HG02623 (cell line): ENCODE measurements around the gene HTRA3.

Experiments used
- ATAC-seq: cut with Tn5 transposase; IDR thresholded peaks from one replicate; pipeline ENCODE4 v1.9.1; 2021; ENCODE audit warnings: moderate library complexity; ENCODE audit not compliant: unreplicated experiment

HTRA3 gene

GRCh38 chr4:8245884-8246833, 23.4 kb upstream of the HTRA3 start:
- ATAC-seq = no peak

DNA sequence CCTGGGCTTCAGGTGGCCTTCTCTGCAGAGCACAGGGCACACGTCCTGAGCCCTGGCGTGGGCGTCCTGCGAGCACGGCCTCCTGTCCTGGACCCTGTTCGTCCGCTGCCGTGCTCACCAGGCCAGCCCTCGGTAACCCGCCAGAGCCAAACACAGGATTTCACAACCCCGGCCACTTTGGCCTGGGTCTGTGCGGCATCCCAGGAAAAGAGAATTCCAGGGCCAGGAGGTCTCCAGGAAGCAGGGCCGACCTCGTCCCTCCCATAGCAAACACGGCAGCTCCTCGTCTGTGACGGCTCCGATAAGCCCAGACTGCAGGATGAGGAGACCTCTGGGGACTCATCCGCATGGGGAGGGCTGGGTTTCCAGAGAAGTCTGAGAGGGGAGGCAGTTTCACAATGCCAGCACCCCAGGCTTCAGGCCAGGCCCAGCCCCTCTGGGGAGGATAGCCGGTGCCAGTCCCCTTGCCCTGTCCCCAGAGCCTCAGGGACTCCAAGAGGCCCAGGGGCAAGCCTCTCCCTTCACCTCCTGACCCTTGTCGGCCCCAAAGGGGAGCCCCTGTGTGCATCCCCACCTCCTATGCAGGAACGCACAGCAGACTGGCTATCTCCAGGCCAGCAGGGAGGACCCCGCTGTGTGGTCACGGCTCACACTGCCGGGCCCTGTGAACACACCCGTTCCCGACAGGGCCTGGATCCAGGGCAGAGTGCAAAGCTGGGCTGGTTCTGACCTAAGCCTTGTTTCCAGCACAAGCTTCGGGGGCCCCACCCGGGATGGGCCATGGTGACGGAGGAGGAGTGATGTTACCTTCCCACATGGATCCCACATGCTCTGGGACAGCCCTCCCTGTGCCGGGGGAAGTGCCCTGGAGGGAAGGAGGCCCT, 22.3 kb upstream of the HTRA3 start:
- ATAC-seq = no peak

DNA sequence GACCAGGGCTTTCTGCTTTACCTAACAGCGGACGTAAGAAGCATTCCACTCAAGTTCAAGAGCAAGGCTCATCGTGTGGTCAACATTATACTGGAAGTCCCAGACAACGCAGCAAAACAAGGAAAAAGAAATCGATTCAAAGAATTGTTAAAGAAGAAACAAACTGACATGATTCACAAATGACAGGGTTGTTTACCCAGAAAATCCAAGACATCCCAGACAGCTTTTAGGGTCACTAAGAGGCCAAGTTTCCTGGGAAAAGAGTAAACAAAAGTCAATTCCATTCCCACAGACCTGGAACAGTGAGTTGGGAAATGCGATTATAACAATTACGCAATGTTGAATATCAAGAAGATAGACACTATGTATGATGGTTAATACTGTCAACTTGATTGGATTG, 21.5 kb upstream of the HTRA3 start:
- no peak for ATAC-seq

- no peak for ATAC-seq
Measured at GRCh38 chr4:8250227-8250626, 19.3 kb upstream of the HTRA3 start.

- ATAC-seq = no peak
Measured at GRCh38 chr4:8250637-8251036, 18.9 kb upstream of the HTRA3 start.

DNA sequence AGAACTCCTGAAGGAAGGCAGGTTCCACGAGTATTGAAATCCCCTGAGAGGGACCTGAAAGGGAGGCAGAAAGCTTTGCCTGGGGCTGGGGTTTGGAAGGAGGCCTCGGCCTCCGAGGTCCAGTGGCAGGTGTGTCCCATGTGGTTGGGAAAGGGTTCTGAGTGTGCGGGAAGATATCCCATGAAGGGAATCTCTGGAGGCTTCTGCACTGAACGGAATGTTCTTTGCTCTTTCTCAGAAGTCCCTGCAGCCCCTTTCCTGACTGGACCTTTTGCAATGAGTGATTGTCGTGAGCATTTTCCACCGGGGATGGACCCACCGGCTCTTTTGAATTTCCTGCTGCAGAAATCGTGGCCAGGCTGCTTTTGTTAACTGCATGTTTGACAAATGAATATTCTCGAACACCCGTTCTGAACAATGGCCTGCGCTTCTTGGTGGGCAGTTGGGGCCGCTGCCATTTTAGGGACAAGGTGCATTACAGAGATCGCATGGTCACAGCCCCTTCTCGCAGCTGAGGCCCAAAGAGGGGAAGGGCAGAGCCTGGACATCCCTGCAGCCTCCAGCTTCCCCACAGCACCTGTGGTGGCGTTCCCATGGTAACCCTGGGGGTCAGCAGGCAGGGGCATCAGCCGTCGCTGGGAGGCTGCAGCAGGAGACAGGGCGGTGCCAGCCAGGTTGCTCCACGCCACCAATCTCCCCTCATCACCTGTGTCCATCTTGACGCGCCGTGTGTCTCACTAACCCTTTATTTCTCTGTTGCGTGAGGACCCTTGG, 18.3 kb upstream of the HTRA3 start:
- ATAC-seq = no peak

DNA sequence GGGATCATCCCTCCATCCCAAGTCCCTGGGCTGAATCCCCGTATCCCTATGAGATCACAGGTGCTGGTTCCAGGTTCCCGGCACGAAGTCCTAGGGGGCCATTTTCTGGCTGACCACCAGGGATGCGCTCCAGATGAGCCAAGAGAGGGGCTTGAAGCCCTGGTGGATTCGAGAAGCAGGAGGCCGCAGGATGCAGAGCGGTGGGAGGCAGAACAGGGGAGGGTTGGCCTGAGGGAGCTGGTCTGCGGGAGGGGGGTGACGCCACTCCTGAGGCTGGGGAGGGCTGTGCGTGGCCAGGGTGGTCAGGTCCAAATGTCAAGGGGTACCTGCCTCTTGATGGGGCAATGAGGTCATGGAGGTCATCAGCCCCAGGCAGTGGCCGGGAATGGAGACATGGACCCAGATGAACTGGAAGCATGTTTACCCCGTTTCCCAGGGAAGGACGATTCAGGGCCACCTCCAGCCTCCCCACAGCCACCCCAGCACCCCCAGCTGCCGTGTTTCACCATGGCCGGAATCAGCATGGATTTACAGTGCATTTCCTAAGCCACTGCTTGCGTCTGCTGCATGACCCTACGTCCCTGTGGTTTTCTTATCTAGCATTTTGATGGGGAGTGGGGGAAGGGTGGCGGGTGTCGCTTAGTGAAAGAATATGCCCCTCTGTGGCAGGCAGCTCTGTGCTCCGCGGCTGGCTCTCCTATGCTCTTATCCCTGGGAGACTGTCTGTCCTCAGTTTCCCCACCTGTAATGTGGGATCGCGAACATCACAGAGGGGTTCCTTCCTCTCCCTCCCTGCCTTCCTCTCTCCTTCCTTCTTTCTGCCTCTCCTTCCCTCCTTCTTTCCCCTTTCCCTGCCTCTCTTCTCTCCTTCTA, 17.0 kb upstream of the HTRA3 start:
- ATAC-seq = no peak

DNA sequence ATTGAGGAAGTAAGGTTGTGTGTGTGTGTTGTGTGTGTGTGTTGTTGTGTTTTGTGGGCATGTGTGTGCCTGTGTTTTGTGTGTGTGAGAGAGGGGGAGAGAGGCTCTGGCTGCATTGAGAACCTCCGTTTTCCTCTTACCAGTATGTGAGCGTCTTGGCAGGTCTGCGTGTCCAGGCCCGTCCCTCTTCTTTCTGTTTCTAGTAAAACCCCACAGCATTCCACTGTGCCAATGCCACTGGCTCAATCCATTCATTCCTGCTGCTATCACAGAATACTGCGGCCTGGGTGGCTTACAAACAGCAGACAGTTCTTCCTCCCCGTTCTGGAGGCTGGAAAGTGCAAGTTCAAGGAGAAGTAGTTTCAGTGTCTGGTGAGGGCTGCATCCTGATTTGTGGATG, 15.5 kb upstream of the HTRA3 start:
- ATAC-seq = no peak

DNA sequence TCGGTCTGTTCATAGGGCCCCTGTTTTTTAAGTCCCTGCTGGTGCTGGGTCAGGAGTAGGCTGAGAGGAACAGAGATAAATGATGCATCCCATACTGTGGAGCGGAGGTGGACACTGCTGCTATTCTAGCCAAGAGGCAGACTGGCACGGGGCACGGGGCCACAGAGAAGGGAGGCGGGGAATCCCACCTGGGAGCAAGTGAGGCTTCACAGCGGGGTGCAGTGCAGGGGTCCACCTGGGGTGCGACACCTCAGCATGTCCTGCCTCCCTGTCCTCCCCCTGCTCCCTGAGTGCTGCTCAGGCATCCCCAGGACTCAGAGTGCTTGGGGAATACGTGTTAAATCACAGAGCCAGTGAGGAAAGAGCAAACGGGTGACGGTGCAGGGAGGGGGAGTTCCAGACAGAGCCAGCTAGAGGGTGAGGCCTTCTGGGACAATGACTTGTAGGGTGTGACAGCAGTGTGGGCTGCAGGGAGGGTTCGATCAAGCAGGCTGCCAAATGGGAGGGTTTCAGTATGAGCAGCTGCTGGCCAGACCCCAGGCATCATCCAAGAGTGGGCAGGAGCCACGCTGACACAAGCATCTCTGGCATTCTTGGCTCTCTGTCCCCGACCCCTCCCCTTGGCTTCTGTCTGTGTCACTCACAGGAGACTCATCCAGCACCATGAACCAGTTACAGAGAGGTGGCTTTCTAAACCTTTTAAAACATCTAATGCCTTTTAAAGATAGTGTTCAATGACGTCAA, 13.7 kb upstream of the HTRA3 start:
- no peak for ATAC-seq

DNA sequence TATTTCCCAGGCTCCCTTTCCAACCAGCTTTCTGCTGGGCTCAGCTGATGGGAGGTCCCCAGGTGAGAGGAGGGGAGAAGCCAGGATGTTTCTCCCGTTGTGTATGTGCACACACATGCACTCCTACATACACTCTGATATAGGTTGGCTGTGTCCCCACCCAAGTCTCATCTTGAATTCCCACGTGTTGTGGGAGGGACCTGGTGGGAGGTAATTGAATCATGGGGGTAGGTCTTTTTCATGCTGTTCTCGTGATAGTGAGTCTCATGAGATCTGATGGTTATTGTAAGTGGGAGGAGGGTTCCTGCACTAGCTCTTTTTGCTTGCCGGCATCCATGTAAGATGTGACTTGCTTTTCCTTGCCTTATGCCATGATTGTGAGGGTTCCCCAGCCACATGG, 11.7 kb upstream of the HTRA3 start:
- ATAC-seq = no peak

DNA sequence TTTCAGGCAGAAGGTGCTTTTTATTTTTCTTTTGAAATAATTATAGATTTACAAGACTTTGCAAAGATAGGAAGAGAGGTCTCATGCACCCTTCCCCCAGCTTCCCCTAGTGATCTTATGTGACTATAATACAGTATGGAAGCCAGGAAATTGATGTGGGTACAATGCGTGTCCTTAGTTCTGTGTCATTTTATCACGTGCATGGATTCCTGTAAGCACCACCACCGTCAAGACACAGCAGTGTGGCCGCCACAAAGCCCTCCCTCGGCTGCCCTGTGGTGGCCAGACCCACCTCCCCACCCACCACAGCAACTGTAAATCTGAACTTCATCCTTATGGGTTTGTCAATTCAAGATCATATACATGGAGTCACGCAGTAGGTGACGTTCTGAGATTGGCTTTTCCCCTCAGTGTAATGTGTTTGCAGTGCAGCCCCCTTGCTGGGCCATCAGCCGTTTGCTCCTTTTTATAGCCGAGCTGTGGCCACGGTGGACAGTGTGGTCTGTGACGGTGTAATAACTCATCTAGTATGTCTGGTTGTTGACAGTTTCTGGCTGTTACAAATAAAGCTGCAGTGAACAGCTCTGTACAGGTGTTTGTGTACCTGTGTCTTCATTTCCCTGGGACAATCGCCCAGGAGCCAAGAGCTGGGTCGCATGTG, 10.9 kb upstream of the HTRA3 start:
- no peak for ATAC-seq

DNA sequence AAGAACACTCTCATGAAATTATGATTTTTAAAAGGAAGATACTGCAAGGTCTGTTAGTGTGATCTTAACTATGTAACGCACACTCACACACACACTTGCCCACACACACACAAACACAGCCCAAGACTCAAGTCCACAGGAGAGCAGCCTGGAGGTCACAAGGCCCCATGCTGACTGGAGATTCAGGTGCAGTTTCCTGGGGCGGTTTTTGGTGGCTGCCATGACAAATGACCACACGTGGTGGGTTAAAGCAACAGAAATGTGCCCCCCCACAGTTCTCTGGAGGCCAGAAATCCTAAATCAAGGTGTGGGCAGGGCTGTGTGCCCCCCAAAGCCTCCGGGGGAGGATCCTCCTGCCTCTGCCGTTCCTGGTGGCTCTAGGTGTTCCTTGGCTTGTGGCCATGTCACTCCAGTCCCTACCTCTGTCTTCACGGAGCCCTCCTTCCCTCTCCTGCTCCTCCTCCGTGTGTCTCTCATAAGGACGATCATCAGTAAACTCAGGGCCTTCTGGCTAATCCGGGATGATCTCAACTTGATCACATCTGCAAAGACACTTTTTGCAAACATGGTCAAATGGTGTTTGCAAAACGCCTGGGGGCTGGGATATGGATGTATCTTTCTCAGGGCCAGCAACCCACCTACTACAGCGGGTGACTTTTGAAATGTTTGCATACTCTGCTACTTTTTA, 9.7 kb upstream of the HTRA3 start:
- ATAC-seq = no peak

DNA sequence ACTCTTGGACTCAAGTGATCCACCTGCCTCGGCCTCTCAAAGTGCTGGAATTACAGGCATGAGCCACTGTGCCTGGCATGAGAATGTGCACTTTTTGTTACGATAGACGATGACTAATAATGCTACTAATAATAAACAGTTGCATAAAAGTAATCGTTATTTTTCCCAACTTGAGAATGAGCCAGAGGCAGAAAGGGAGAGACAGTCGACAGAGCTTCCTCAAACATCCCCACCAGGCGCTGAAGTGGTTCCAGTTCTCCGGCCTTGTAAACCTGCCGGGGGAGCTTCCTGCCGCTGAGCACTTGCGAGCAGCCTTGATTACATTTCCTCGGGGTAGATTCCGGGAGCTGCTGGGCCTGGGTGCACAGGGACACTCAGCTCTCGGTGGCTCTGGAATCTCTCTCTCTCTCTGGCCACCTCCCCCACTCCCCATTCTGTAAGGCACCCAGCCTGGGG, 8.9 kb upstream of the HTRA3 start:
- ATAC-seq = no peak

- ATAC-seq = no peak
Measured at GRCh38 chr4:8261851-8262535, 7.6 kb upstream of the HTRA3 start.

- ATAC-seq = no peak
Measured at GRCh38 chr4:8262637-8263322, 6.8 kb upstream of the HTRA3 start.

GRCh38 chr4:8263397-8263796, 6.2 kb upstream of the HTRA3 start:
- ATAC-seq = no peak

DNA sequence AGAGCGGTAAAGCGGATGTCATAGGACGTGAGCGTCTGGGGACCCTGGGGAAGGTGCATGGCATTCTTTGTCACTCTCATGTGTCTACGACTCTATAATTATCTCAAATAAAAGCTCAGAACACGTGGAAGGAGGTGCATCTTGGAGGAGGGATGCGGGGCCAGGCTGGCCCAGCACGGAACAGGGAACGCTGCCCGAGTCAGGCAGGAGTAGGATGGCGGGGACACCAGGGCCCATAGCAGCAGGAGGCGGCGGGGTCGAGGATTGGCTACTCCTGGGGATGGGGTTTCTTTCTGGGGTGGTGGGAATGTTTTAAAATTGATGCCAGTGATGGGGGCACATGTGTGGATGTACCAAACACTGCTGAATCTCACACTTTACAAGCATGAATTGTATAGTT, 5.4 kb upstream of the HTRA3 start:
- ATAC-seq = no peak
